T-helper 2 cell treated with Interferon-gamma antibody and Interleukin-4, amounts not matched to agents 100 ng/mL and 5 ng/mL, for 36 hours (primary cell): ENCODE measurements around the gene PPP1R10. TPM values are rescaled to one million over a fixed set of nuclear protein-coding genes. Genes with fewer than 3 reads are reported as not detected.

ENCODE experiments used
- intact Hi-C: fragments of 100-400 bp; cut with micrococcal nuclease; formaldehyde crosslinking; loops from one replicate; pipeline ENCODE4 v1.15.1; 2023
- total RNA-seq: library from RNA; stranded (reverse); gene quantifications from 2 replicates; pipeline ENCODE4 v1.2.3, GENCODE V29; 2022

PPP1R10 gene
- total RNA-seq, 1 donor from 2014 or later: 106 TPM

GRCh38 chr6:30562470-30563425, 54.3 kb downstream of the PPP1R10 start:
- intact Hi-C loops: no loop called here

DNA sequence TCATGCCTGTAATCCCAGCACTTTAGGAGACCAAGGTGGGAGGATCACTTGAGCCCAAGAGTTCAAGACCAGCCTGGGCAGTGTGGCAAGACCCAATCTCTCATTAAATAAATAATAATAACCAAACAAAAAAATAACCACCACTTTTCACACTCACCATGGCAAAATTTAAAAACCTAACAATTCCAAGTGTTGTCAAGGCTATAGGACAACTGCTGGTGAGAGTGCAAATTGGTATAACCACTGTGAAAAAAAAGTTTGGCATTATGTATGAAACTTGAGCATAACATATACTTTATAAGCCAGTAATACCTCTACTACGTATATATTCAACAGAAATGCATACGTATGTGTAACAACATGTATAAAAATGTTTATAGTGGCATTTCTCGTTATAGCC, 56.1 kb downstream of the PPP1R10 start:
- intact Hi-C loops: no loop called here

DNA sequence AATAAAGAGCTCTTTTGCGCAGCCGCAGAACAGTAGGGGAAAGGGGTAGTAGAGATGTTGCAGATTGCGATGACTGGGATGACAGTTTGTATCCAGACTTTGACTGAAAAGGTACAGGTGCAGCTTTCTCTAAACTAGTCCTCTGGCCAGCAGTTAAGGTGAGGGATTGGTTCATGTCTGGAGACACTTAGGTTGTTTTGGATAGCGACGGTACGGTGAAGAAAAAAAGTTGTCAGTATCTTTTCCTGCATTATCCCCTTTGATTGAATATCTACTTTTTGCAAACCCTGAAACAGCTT, 59.4 kb downstream of the PPP1R10 start:
- intact Hi-C loops: loop anchor here (2.0 to 5.0 kb wide), 4 partner anchors 89 to 640 kb away; partner anchors contain the start of genes C6orf136, TRIM39 and TUBB

GRCh38 chr6:30556906-30557682, 59.9 kb downstream of the PPP1R10 start, which contains the start of gene PRR3:
PRR3 (plus strand) TSS chr6:30557295; CDS start chr6:30557345, 50 bp downstream.
- intact Hi-C loops: loop anchor here (1.0 to 5.0 kb wide), 6 partner anchors 14 to 640 kb away; partner anchors contain the start of genes ABCF1, C6orf136, MRPS18B and PPP1R10

GRCh38 chr6:30556066-30556905, 60.8 kb downstream of the PPP1R10 start, which contains the start of gene GNL1:
GNL1 (minus strand) TSS chr6:30556489; CDS start chr6:30556203, 286 bp downstream.
- intact Hi-C loops: loop anchor here (1.0 to 5.0 kb wide), 6 partner anchors 15 to 641 kb away; partner anchors contain the start of genes ABCF1, C6orf136, MRPS18B and PPP1R10

DNA sequence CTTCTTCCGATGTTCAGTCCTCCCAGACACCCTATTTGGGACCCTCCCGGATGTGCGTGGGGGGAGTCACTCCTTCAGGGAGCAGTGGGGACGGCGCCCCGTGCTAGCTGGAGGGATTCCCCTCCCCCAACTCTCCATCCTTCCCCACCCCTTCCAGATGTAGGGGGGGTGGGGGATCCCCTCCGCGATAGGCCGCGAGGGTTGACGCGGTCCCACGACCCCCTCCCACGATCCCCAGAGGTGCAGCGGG, 61.3 kb downstream of the PPP1R10 start:
- intact Hi-C loops: loop anchor here (1.0 to 5.0 kb wide), 6 partner anchors 16 to 642 kb away; partner anchors contain the start of genes ABCF1, C6orf136, MRPS18B and PPP1R10

DNA sequence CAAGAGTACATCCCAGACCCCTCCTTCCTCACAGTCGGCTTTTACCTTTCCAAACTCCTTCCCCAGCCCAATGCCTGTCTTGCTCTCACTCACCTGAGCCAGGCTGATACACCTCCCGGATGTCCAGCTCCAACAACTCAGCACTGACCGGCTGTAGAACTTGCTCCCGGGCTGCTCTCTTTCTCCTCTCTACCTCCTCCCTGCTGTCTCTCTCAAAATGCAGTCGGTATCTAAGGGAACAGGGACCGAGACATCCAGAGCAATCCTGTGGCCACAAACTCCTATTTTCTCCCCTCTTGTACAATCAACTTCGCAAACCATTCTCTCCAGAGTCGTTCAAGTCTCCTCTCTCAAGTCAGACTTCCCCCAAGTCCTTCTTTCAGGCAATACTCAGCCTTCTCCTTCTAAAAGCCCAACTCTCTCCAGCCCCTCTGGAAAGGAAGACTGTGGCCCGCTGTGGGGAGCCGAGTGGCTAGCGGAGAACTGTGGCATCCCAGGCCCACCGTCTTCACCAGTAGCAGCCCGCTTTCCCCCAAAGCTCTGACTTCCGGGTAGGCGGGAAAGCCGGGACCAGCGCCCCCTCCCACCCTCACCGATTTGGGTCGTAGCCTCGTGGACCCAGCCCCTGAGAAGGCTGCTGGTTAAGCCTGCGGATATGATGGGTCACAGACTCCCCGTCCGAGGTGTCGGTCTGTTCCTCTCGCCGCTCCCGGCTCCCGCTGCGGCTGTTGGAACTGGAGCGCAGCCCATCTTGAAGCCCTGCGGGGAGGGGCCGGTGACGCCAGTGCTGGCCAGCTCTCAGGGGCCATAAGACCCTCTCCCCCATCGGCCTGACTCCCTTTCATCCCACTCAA, 61.9 kb downstream of the PPP1R10 start:
- intact Hi-C loops: loop anchor here (5.0 kb wide), 2 partner anchors 228 to 642 kb away; partner anchors contain the start of gene TRIM39

DNA sequence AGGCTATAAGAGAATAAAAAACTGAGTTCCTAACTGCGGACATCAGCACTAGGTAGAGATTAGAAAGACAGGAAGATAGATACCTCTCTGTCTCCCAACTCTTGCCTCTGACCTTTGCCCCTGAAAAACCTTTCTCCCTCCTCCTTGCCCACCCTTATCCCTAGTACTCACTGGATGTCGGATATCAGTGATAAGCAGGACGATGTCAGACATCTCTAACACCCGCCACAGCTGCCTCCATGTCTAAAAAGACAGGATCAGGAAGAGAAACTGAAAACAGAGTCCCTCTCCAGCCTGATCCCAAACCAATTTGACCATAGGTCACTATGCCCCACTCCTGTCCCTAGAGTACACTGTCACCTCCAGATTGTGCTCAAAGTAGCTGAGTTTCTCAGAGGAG, 62.6 kb downstream of the PPP1R10 start:
- intact Hi-C loops: no loop called here

Other genes starting within 250 kb of the PPP1R10 start
- gene HLA-E, start 127.7 kb downstream of the PPP1R10 start, total RNA-seq: 483 and 485 TPM in 2 replicates
- 55.7 and 56.1 TPM in 2 replicates for gene GNL1, start 60.8 kb downstream of the PPP1R10 start, total RNA-seq
- 23.3 and 24.6 TPM in 2 replicates for gene PRR3, start 59.9 kb downstream of the PPP1R10 start, total RNA-seq
- gene ABCF1, start 45.8 kb downstream of the PPP1R10 start, total RNA-seq: 80.3 and 85.2 TPM in 2 replicates
- gene MRPS18B, start 597 bp upstream of the PPP1R10 start, total RNA-seq: 40.2 and 43.2 TPM in 2 replicates
- 9.0 and 9.6 TPM in 2 replicates for gene ATAT1, start 9.6 kb upstream of the PPP1R10 start, total RNA-seq
- 20.1 and 26.0 TPM in 2 replicates for gene C6orf136, start 29.9 kb upstream of the PPP1R10 start, total RNA-seq
- 44.4 and 47.6 TPM in 2 replicates for gene DHX16, start 55.8 kb upstream of the PPP1R10 start, total RNA-seq
- 247 TPM in 2 replicates for gene PPP1R18, start 69.4 kb upstream of the PPP1R10 start, total RNA-seq
- gene NRM, start 73.7 kb upstream of the PPP1R10 start, total RNA-seq: 33.5 and 35.1 TPM in 2 replicates
- gene MDC1, start 100.0 kb upstream of the PPP1R10 start, total RNA-seq: 72.7 and 79.0 TPM in 2 replicates
- 1,315 and 1,323 TPM in 2 replicates for gene TUBB, start 103.1 kb upstream of the PPP1R10 start, total RNA-seq
- 126 and 132 TPM in 2 replicates for gene FLOT1, start 125.4 kb upstream of the PPP1R10 start, total RNA-seq
- 20.9 and 21.6 TPM in 2 replicates for gene IER3, start 127.3 kb upstream of the PPP1R10 start, total RNA-seq